Activated B cell treated with CpG ODN at 0.5 μM for 24 hours (primary cell): ENCODE data around the gene CDX1. TPM values are rescaled to one million over a fixed set of nuclear protein-coding genes. Genes with fewer than 3 reads are reported as not detected.

Experiments used
- ATAC-seq: fragments of 200-7000 bp; cut with Tn5 transposase; one replicate; pipeline ENCODE4 v1.10.0; 2021; ENCODE audit warnings: low read depth, mild to moderate bottlenecking, moderate library complexity
- CTCF ChIA-PET: fragments of 350-600 bp; sonication (Branson Sonifier 250); formaldehyde crosslinking; loops from one replicate; lab custom pipeline; 2021; ENCODE audit warnings: antibody characterized with exemption; lab: Charles Lee
- POLR2A ChIA-PET: fragments of 350-600 bp; sonication (Branson Sonifier 250); formaldehyde crosslinking; loops from one replicate; lab custom pipeline; 2021; ENCODE audit warnings: antibody characterized with exemption; lab: Charles Lee
- DNase-seq: peaks from one replicate; pipeline ENCODE4 v3.0.0; 2022
- H3K27ac Mint-ChIP-seq: one replicate; pipeline ENCODE4 v1.8.0; 2020; ENCODE audit warnings: mixed read lengths
- H3K27me3 Mint-ChIP-seq: one replicate; pipeline ENCODE4 v1.8.0; 2021; ENCODE audit warnings: mixed read lengths
- H3K36me3 Mint-ChIP-seq: one replicate; pipeline ENCODE4 v1.8.0; 2021; ENCODE audit warnings: low read depth, mixed read lengths
- H3K4me1 Mint-ChIP-seq: one replicate; pipeline ENCODE4 v1.8.0; 2021; ENCODE audit warnings: mixed read lengths
- H3K4me3 Mint-ChIP-seq: one replicate; pipeline ENCODE4 v1.8.0; 2020; ENCODE audit warnings: mild to moderate bottlenecking, mixed read lengths
- H3K9me3 Mint-ChIP-seq: one replicate; pipeline ENCODE4 v1.8.0; 2020; ENCODE audit warnings: mixed read lengths
- intact Hi-C: fragments of 100-400 bp; cut with micrococcal nuclease; formaldehyde crosslinking; loops from one replicate; pipeline ENCODE4 v1.15.1; 2024
- total RNA-seq: library from RNA; stranded (reverse); gene quantifications from 2 replicates; pipeline ENCODE4 v1.2.3, GENCODE V29; 2022
- TF ChIP-seq, protein P1 (sequence below): fragments of 200-600 bp; IDR thresholded peaks from one replicate; pipeline ENCODE4 v1.8.0; 2022; ENCODE audit warnings: antibody characterized with exemption, mild to moderate bottlenecking

The CDX1 gene
- total RNA-seq, 1 donor from 2014 or later, result not detected

DNA sequence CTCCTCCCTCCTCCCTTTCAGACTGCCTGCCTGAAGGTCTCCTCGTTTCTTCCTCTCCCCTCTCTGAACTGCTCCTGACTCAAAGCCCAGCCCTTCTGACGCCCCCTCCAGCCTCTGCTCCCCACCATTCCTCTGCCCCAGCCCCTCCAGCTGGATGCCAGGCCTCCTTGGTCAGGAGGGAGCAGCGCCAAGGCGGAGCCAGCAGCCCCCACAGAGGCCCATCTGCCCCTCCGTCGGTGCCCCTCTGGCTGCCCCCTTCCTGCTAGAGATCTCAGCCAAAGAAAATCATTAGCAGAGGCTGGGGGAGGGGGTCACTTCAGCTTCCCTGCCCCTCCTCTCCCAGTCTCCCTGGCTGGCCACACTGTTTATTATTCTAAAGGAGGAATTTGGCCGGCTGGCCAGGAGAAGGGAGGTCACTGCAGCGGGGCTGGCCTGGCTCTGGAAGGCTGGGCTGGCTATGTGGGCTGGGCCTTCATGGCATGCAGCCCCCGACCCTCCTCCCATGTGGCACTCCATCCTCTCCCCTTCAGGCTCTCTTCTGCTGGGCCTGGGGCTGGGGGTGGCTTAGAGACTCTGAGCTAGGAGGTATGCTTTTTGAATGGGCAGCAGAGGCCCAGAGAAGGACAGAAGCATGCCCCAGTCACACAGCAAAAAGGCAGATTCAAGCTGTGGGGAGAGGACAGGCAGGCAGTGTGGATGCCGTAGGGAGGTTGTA lies 27.9 kb upstream of the CDX1 start:
- peaks cover 2% of the 10 kb centered on the region for H3K27me3 Mint-ChIP-seq
- intact Hi-C loops, result loop anchor here (10.0 kb wide), 1 partner anchor 304 kb away; no protein-coding TSS in a partner anchor
- H3K4me3 Mint-ChIP-seq, result no peak overlapping the region
- ATAC-seq (no peak), DNase-seq (no peak)
- no peaks in the 10 kb centered on the region for H3K36me3 Mint-ChIP-seq
- TF ChIP-seq, protein P1, sequence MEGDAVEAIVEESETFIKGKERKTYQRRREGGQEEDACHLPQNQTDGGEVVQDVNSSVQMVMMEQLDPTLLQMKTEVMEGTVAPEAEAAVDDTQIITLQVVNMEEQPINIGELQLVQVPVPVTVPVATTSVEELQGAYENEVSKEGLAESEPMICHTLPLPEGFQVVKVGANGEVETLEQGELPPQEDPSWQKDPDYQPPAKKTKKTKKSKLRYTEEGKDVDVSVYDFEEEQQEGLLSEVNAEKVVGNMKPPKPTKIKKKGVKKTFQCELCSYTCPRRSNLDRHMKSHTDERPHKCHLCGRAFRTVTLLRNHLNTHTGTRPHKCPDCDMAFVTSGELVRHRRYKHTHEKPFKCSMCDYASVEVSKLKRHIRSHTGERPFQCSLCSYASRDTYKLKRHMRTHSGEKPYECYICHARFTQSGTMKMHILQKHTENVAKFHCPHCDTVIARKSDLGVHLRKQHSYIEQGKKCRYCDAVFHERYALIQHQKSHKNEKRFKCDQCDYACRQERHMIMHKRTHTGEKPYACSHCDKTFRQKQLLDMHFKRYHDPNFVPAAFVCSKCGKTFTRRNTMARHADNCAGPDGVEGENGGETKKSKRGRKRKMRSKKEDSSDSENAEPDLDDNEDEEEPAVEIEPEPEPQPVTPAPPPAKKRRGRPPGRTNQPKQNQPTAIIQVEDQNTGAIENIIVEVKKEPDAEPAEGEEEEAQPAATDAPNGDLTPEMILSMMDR, result no peak
- no peaks in the 10 kb centered on the region for H3K9me3 Mint-ChIP-seq
- no peak overlapping the region for H3K27ac Mint-ChIP-seq
- POLR2A ChIA-PET, result no interaction called here
- H3K4me1 Mint-ChIP-seq, result no peaks in the 10 kb centered on the region
- CTCF ChIA-PET, result no interaction called here

DNA sequence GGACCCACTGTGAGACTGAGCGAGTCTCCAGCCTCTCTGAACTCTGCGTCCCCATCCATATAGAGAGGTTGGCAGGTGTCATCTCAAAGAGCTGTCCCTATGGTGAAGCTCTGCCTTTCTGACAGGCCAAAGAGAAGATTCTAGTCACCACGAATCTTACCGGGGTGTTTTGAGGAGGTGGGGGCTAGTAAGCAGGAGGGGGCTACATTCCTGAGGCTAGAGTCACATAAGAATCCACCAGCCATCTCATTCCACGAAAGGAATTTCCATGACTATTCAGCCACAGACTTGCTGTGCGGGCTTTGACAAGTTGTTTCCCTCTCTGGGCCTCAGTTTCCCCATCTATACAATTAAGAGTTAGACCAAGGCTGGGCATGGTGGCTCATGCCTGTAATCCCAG lies 27.2 kb upstream of the CDX1 start:
- H3K4me3 Mint-ChIP-seq, result no peak overlapping the region

DNA sequence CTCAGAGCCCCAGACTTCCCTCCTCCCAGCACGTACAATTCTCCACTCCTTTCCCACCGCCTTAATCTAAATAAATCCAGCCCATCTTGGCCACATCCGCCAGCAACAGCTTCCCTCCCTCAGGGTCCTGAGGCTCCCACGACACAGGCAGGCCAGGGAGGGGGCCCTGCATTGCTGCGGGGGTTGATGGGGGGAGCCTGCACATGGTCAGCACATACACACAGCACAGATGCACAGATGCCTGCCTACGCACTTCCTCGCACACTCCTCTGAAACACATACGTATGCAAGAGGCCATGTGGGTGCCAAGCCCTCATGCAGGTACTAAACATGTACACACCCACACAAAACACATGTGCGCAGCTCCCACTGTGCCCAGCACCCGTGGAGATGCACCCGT lies 25.7 kb upstream of the CDX1 start:
- Mint-ChIP-seq H3K4me1 (no peaks in the 10 kb centered on the region), H3K27me3 (no peaks in the 10 kb centered on the region), H3K27ac (no peak overlapping the region), H3K4me3 (no peak overlapping the region), H3K36me3 (no peaks in the 10 kb centered on the region), H3K9me3 (no peaks in the 10 kb centered on the region)
- DNase-seq, result no peak
- ATAC-seq, result no peak
- ChIA-PET POLR2A (no interaction called here), CTCF (no interaction called here)
- intact Hi-C loops, result no loop called here
- TF ChIP-seq, protein P1, result no peak

More for the DNA sequence above, 27.2 kb upstream of the CDX1 start:
- Mint-ChIP-seq H3K9me3 (no peaks in the 10 kb centered on the region), H3K27ac (no peak overlapping the region), H3K4me1 (no peaks in the 10 kb centered on the region), H3K36me3 (no peaks in the 10 kb centered on the region), H3K27me3 (peaks cover 2% of the 10 kb centered on the region)
- DNase-seq (no peak), ATAC-seq (no peak)
- TF ChIP-seq, protein P1, result no peak
- CTCF ChIA-PET, result no interaction called here
- POLR2A ChIA-PET, result no interaction called here
- intact Hi-C loops, result loop anchor here (10.0 kb wide), 1 partner anchor 305 kb away; no protein-coding TSS in a partner anchor

DNA sequence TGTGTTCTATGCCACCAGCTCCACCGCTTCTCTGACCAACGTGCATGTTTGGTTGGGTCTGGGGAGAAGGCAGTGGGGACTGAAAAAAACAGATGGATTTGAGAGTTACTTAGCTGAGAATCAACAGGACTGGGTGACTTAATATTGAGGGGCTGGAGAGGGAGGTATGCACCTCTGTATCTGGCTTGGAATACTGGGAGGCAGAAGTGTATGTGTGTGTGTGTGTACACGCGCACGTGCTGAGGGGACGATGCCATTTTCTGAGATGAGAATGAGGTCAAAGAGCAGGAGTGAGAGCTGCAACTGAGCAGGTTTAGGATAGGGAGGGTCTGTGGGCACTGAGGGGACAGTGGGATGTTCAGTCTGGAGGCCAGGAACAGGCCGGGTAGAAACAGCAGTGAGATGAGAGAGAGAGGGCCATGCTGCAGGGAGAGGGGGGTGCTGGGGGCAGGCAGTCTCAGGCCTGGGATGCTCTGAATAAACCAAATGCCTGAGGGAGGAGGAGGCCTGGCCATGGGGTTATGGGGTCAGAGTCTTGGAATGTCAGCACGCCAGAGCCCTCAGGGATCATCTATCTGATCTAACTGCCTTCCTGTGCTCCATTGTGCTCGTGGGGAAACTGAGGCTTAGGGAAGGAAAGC lies 24.9 kb upstream of the CDX1 start:
- H3K27ac Mint-ChIP-seq, result no peak overlapping the region

More for the DNA sequence above, 24.9 kb upstream of the CDX1 start:
- no peak for ATAC-seq
- Mint-ChIP-seq H3K36me3 (no peaks in the 10 kb centered on the region), H3K4me1 (no peaks in the 10 kb centered on the region), H3K4me3 (no peak overlapping the region), H3K9me3 (no peaks in the 10 kb centered on the region), H3K27me3 (no peaks in the 10 kb centered on the region)
- CTCF ChIA-PET, result no interaction called here
- POLR2A ChIA-PET, result no interaction called here
- DNase-seq, result no peak
- intact Hi-C loops, result no loop called here
- TF ChIP-seq, protein P1, result no peak
